ENCODE measurements around the gene DROSHA.

DROSHA gene

DNA sequence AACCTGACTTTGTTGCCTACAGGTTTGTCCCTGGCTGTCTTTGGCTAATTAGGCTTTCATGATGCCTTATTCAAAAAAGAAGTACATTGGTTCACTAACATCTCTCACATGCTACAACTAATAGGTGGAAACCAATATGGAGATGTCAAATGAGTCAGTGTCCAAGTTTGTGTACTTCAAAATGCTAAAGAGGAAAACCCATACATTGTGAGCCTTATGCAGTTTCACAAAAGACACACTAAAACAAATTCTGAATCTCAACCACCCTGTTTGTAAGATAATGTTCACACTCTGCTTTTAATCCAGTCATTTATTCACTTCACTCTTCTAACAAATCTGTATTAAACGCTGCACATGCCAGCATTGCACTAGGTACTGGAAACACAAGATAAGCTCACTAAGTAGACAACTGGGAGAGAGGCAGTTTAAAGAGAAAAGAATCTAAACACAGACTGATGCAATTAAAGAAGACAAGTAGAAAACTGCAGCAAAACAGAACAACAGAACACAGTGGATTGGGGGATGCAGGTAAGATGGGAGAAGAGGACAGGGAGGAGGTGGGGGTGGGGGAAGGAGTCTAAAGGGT lies 104.1 kb downstream of the DROSHA start:
- peaks cover 48% of the 10 kb centered on the region for H3K36me3 ChIP-seq (ENCODE audit: control insufficient read depth, low read length)
- H3K27me3 ChIP-seq (ENCODE audit: control insufficient read depth, low read length) = no peaks in the 10 kb centered on the region
- H3K79me2 ChIP-seq (ENCODE audit: control insufficient read depth, low read length) = no peaks in the 10 kb centered on the region
- no peak overlapping the region for H3K4me2 ChIP-seq (ENCODE audit: low read length)
- H3K9me3 ChIP-seq (ENCODE audit: control insufficient read depth, insufficient read depth, low read length) = no peaks in the 10 kb centered on the region
- no peaks in the 10 kb centered on the region for H4K20me1 ChIP-seq (ENCODE audit: control insufficient read depth, insufficient read depth, low read depth, low read length)
- H3K27ac ChIP-seq (ENCODE audit: low read depth, low read length) = no peak overlapping the region
- H3K9me2 ChIP-seq (replicated peaks; ENCODE audit: control insufficient read depth, low read length) = no peaks in the 10 kb centered on the region
- no peaks in the 10 kb centered on the region for H3F3A ChIP-seq (ENCODE audit: control insufficient read depth, insufficient read depth)
- no peaks in the 10 kb centered on the region for H3K4me1 ChIP-seq (ENCODE audit: control insufficient read depth, low read length)
- TF ChIP-seq, protein P1, sequence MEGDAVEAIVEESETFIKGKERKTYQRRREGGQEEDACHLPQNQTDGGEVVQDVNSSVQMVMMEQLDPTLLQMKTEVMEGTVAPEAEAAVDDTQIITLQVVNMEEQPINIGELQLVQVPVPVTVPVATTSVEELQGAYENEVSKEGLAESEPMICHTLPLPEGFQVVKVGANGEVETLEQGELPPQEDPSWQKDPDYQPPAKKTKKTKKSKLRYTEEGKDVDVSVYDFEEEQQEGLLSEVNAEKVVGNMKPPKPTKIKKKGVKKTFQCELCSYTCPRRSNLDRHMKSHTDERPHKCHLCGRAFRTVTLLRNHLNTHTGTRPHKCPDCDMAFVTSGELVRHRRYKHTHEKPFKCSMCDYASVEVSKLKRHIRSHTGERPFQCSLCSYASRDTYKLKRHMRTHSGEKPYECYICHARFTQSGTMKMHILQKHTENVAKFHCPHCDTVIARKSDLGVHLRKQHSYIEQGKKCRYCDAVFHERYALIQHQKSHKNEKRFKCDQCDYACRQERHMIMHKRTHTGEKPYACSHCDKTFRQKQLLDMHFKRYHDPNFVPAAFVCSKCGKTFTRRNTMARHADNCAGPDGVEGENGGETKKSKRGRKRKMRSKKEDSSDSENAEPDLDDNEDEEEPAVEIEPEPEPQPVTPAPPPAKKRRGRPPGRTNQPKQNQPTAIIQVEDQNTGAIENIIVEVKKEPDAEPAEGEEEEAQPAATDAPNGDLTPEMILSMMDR (IDR thresholded peaks at IDR 0.05; ENCODE audit: low read depth, low read length, poor library complexity, severe bottlenecking) = no peak
- no peak for TF ChIP-seq EZH2phosphoT487 (IDR thresholded peaks at IDR 0.05; ENCODE audit: borderline replicate concordance, low read length)
- no peak overlapping the region for H3K4me3 ChIP-seq (ENCODE audit: low read length)

GRCh38 chr5:31427013-31427723 lies 104.7 kb downstream of the DROSHA start:
- Histone ChIP-seq H3K79me2 (ENCODE audit: control insufficient read depth, low read length) (no peaks in the 10 kb centered on the region), H3K4me3 (ENCODE audit: low read length) (no peak overlapping the region), H3K4me2 (ENCODE audit: low read length) (no peak overlapping the region), H4K20me1 (ENCODE audit: control insufficient read depth, insufficient read depth, low read depth, low read length) (no peaks in the 10 kb centered on the region), H3K27me3 (ENCODE audit: control insufficient read depth, low read length) (no peaks in the 10 kb centered on the region), H3K36me3 (ENCODE audit: control insufficient read depth, low read length) (peaks cover 49% of the 10 kb centered on the region), H3F3A (ENCODE audit: control insufficient read depth, insufficient read depth) (no peaks in the 10 kb centered on the region), H3K4me1 (ENCODE audit: control insufficient read depth, low read length) (peaks cover 6% of the 10 kb centered on the region), H3K27ac (ENCODE audit: low read depth, low read length) (no peak overlapping the region), H3K9me3 (ENCODE audit: control insufficient read depth, insufficient read depth, low read length) (no peaks in the 10 kb centered on the region), H3K9me2 (replicated peaks; ENCODE audit: control insufficient read depth, low read length) (no peaks in the 10 kb centered on the region)
- TF ChIP-seq, protein P1 (IDR thresholded peaks at IDR 0.05; ENCODE audit: low read depth, low read length, poor library complexity, severe bottlenecking) = no peak
- no peak for TF ChIP-seq EZH2phosphoT487 (IDR thresholded peaks at IDR 0.05; ENCODE audit: borderline replicate concordance, low read length)

GRCh38 chr5:31421806-31422586 lies 109.9 kb downstream of the DROSHA start:
- Histone ChIP-seq H3K27me3 (ENCODE audit: control insufficient read depth, low read length) (no peaks in the 10 kb centered on the region), H3K79me2 (ENCODE audit: control insufficient read depth, low read length) (no peaks in the 10 kb centered on the region), H3K4me2 (ENCODE audit: low read length) (no peak overlapping the region), H3K9me3 (ENCODE audit: control insufficient read depth, insufficient read depth, low read length) (no peaks in the 10 kb centered on the region), H3K27ac (ENCODE audit: low read depth, low read length) (no peak overlapping the region), H3K9me2 (replicated peaks; ENCODE audit: control insufficient read depth, low read length) (no peaks in the 10 kb centered on the region), H3K4me1 (ENCODE audit: control insufficient read depth, low read length) (peaks cover 7% of the 10 kb centered on the region), H4K20me1 (ENCODE audit: control insufficient read depth, insufficient read depth, low read depth, low read length) (no peaks in the 10 kb centered on the region), H3K4me3 (ENCODE audit: low read length) (no peak overlapping the region), H3K36me3 (ENCODE audit: control insufficient read depth, low read length) (peaks cover 65% of the 10 kb centered on the region), H3F3A (ENCODE audit: control insufficient read depth, insufficient read depth) (no peaks in the 10 kb centered on the region)
- TF ChIP-seq EZH2phosphoT487 (IDR thresholded peaks at IDR 0.05; ENCODE audit: borderline replicate concordance, low read length) = no peak
- TF ChIP-seq, protein P1 (IDR thresholded peaks at IDR 0.05; ENCODE audit: low read depth, low read length, poor library complexity, severe bottlenecking) = no peak
